ENCODE data around the gene EEF2KMT. TPM values are rescaled to one million over a fixed set of nuclear protein-coding genes. Genes with fewer than 3 reads are reported as not detected.

The EEF2KMT gene
- polyA plus RNA-seq, 1 donor (not counting 4 experiments of a cell fraction or from before 2014, with no cell fraction given), result 7.6 TPM

GRCh38 chr16:5035909-5036227 is 61.7 kb downstream of the EEF2KMT start:
- H3K79me2 ChIP-seq (ENCODE audit: control insufficient read depth, insufficient read depth, low read length), result no peaks in the 10 kb centered on the region
- no peaks in the 10 kb centered on the region for H3K27me3 ChIP-seq (ENCODE audit: control insufficient read depth, extremely low read depth, insufficient read depth, low read length)
- H2AFZ ChIP-seq (ENCODE audit: control insufficient read depth, low read length), result no peak overlapping the region
- no peak overlapping the region for H3K4me2 ChIP-seq (ENCODE audit: control insufficient read depth, extremely low read depth, insufficient read depth, low read depth, low read length)
- DNase-seq (ENCODE audit: low read depth, low spot score), result no peak
- no peak overlapping the region for H3K27ac ChIP-seq (ENCODE audit: control insufficient read depth, insufficient read depth, low read length)
- FAIRE-seq, result no peak
- TF ChIP-seq CTCF (optimal IDR thresholded peaks at IDR 0.05 in 1 of 3, IDR thresholded peaks at IDR 0.05 in 1 of 3, conservative IDR thresholded peaks at IDR 0.05 in 1 of 3; ENCODE audit: extremely low read depth in 1 of 3, insufficient read depth in 2 of 3, low read length in 3 of 3) (no peak), EZH2 (IDR thresholded peaks at IDR 0.05; ENCODE audit: low read length) (no peak)
- H3K9ac ChIP-seq (ENCODE audit: control insufficient read depth, extremely low read depth, insufficient read depth, low read length), result no peak overlapping the region
- H3K36me3 ChIP-seq (ENCODE audit: control insufficient read depth in 2 of 2, extremely low read depth in 1 of 2, insufficient read depth in 2 of 2, low read length in 2 of 2), result no peaks in the 10 kb centered on the region
- H3K4me3 ChIP-seq (ENCODE audit: control insufficient read depth in 2 of 3, extremely low read depth in 1 of 3, insufficient read depth in 2 of 3, low read depth in 1 of 3, low read length in 3 of 3), result no peak overlapping the region
- dilution Hi-C loops (cut with MboI; ENCODE audit: extremely low pct_ligation_motif_present, low sequenced_read_pairs), result no loop called here
- peaks cover 21% of the 10 kb centered on the region for H3K4me1 ChIP-seq (ENCODE audit: control insufficient read depth, extremely low read depth, insufficient read depth, low read length)
- no peaks in the 10 kb centered on the region for H4K20me1 ChIP-seq (ENCODE audit: control insufficient read depth, extremely low read depth, insufficient read depth, low read length)
- no peaks in the 10 kb centered on the region for H3K9me1 ChIP-seq (ENCODE audit: control insufficient read depth, extremely low read depth, insufficient read depth, low read length)
- no peaks in the 10 kb centered on the region for H3K9me3 ChIP-seq (ENCODE audit: control insufficient read depth, low read depth, low read length)

Other genes with a start within 250 kb of the EEF2KMT start
- gene PPL, start 160.6 kb downstream of the EEF2KMT start, polyA plus RNA-seq, result 23.5 to 26.6 TPM (median 25.3 TPM) in 3 replicates
- 0.04 to 0.08 TPM in 2 of 3 replicates, not detected in the other for gene SEC14L5, start 139.5 kb downstream of the EEF2KMT start, polyA plus RNA-seq
- 5.0 to 7.3 TPM (median 7.2 TPM) in 3 replicates for gene NAGPA, start 63.9 kb downstream of the EEF2KMT start, polyA plus RNA-seq
- gene C16orf89, start 31.8 kb downstream of the EEF2KMT start, polyA plus RNA-seq, result not detected in 3 replicates
- 25.8 to 30.1 TPM (median 26.6 TPM) in 3 replicates for gene ALG1, start 26.0 kb downstream of the EEF2KMT start, polyA plus RNA-seq